ENCODE data around the gene LTBP3.
"Not testable (repeated sequence)": the region's sequence is repeated elsewhere in the genome, so short reads cannot be mapped to it uniquely, and the experiment has no call there.

- not testable (repeated sequence) for TF ChIP-seq CTCF, POLR2A (IDR thresholded peaks at IDR 0.05)
These were observed 35.2 kb downstream of the LTBP3 start for GRCh38 chr11:65522718-65523630.
